Measurements from ENCODE around the gene RASAL3. TPM values are rescaled to one million over a fixed set of nuclear protein-coding genes. Genes with fewer than 3 reads are reported as not detected.

The RASAL3 gene
- total and polyA plus RNA-seq, 12 donors, result 1.1 to 20.5 (median 5.4) TPM

DNA sequence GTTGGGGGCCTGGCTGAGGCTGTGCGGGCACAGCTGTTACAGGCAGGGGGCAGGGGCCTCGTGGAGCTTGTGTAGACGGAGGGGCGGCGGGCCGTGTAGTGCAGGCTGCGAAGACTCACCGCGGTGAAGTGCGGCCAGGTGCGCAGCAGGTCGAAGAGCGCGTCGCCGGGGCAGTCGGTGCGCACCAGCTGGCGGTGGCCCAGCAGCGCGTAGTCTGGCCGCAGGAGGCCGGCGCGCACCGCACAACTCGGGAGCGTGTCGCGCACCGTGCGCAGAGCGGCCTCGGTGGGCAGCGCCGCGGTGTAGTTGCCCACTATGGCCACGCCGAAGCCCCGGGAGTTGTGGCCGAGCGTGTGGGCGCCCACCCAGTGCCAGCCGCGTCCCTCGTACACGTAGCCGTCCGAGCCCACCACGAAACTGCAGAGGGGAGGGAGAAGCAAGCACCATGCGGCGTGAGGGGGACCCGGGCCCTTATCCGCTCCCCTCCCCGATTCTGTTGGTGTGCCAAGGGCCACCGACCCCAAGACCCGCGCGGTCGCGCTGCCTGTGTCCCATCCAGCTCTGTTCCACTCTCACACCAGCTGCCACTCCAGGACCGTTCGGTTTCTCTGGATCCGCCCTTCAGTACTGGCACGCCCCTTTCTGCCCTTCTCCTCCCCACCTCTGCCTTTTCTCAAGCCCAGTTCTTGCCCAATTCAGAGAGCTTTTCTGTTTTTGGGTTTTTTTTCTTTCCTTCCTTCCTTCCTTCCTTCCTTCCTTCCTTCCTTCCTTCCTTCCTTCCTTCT lies 5.4 kb upstream of the RASAL3 start:
- peak overlapping the region in 1 of 4 donors; percentile 26 for H3K4me3 ChIP-seq
- H3K27ac ChIP-seq, result no peak overlapping the region
- H3K27me3 ChIP-seq, result peaks cover 24% of the 10 kb centered on the region
- no peak for TF ChIP-seq POLR2A (IDR thresholded peaks at IDR 0.05)
- TF ChIP-seq, protein P1, sequence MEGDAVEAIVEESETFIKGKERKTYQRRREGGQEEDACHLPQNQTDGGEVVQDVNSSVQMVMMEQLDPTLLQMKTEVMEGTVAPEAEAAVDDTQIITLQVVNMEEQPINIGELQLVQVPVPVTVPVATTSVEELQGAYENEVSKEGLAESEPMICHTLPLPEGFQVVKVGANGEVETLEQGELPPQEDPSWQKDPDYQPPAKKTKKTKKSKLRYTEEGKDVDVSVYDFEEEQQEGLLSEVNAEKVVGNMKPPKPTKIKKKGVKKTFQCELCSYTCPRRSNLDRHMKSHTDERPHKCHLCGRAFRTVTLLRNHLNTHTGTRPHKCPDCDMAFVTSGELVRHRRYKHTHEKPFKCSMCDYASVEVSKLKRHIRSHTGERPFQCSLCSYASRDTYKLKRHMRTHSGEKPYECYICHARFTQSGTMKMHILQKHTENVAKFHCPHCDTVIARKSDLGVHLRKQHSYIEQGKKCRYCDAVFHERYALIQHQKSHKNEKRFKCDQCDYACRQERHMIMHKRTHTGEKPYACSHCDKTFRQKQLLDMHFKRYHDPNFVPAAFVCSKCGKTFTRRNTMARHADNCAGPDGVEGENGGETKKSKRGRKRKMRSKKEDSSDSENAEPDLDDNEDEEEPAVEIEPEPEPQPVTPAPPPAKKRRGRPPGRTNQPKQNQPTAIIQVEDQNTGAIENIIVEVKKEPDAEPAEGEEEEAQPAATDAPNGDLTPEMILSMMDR (IDR thresholded peaks at IDR 0.05), result no peak
- 4 to 6% (median 5%) methylated on average over 10 to 65 of the region's 65 CpGs for WGBS, 4 donors
- no peaks in the 10 kb centered on the region for H3K36me3 ChIP-seq (replicated peaks in 1 of 2)
- H3K4me1 ChIP-seq (replicated peaks in 1 of 2), result peaks cover 0 to 11% of the 10 kb centered on the region in 2 donors
- intact Hi-C loops (cut with DNase I), result loop anchor here in 1 of 2 donors (10.0 kb wide), 1 partner anchor 75 kb away; no protein-coding TSS in a partner anchor
- H3K9me3 ChIP-seq (replicated peaks in 1 of 3), result no peaks in the 10 kb centered on the region
- DNase-seq, result no peak

DNA sequence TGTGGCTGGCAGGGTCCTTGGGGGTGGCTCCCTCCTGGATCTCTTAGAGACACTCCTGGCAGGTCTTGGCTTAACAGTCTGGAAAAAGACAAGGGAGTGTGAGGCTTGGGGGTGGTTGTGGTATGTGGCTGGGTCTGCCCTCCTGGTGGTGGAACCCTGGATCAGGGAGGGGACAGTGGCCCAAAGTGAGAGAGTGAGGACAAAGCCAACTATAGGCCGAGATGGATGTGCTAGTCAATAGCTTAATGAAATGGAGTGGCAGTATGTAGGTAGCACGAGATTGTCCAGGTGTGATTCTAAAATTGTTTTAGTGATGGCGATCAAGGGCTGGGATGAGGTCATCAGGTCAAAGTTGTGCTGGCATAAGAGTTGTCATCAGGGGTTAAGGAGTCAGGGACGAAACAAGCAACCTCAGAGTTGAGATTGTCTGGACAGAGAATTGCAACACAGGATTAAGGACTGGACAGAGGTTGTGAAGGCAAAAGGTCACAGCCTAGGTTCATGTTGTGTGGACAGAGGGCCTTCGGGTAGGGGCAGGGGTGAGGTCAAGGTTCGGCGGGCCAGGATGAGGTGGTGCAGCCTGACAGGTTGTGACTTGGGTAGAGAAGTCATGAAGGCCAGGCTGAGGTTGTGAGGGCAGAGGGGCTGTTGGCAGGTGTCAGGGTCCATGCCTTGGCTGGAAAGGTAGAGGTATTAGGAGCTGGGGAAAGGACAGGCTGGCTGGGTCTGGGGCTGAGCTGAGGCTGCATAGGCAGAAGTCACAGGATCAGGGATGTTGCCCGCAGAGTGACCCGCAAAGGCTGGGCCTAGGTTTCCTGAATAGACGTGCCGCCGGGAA lies 4.5 kb upstream of the RASAL3 start:
- WGBS, 4 donors, result 53 to 70% (median 59%) methylated on average over 11 to 12 of the region's 12 CpGs
- H3K9me3 ChIP-seq (replicated peaks in 1 of 3), result no peaks in the 10 kb centered on the region
- H3K27ac ChIP-seq, result no peak overlapping the region
- intact Hi-C loops (cut with DNase I), result no loop called here
- peaks cover 0 to 11% of the 10 kb centered on the region in 2 donors for H3K4me1 ChIP-seq (replicated peaks in 1 of 2)
- H3K4me3 ChIP-seq, result no peak overlapping the region
- TF ChIP-seq, protein P1 (IDR thresholded peaks at IDR 0.05), result no peak
- no peak for TF ChIP-seq POLR2A (IDR thresholded peaks at IDR 0.05)
- DNase-seq, result no peak
- peaks cover 26% of the 10 kb centered on the region for H3K27me3 ChIP-seq
- H3K36me3 ChIP-seq (replicated peaks in 1 of 2), result no peaks in the 10 kb centered on the region

DNA sequence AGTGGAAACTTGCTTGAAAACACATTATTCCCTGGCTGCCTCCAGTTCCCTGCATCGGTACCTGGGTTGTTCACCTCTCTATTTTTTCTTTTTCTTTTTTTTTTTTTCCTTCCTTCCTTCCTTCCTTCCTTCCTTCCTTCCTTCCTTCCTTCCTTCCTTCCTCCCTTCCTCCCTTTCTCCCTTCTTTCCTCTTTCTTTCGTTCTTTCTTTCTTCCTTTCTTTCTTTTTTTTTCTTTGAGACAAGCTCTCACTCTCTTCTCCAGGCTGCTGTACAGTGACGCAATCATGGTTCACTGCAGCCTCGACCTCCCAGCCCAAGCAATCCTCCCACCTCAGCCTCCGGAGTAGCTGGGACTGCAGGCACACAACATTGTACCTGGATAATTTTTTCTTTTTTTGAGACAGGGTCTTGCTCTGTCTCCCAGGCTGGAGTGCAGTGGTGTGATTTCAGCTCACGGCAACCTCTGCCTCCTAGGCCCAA lies 3.4 kb upstream of the RASAL3 start:
- WGBS, 4 donors, result 71 to 76% (median 74%) methylated on average over 6 of the region's 6 CpGs
- Histone ChIP-seq H3K4me3 (no peak overlapping the region), H3K4me1 (replicated peaks in 1 of 2) (peaks cover 0 to 11% of the 10 kb centered on the region in 2 donors), H3K27ac (no peak overlapping the region), H3K36me3 (replicated peaks in 1 of 2) (no peaks in the 10 kb centered on the region), H3K27me3 (peaks cover 30% of the 10 kb centered on the region), H3K9me3 (replicated peaks in 1 of 3) (no peaks in the 10 kb centered on the region)
- TF ChIP-seq, protein P1 (IDR thresholded peaks at IDR 0.05), result no peak
- TF ChIP-seq POLR2A (IDR thresholded peaks at IDR 0.05), result no peak
- DNase-seq, result no peak
- intact Hi-C loops (cut with DNase I), result no loop called here
